IPS-15b (cell line): ENCODE results near the gene CCDC86.
A peak's percentile ranks its signal among the peaks of the same experiment; 100 is the strongest.

Source experiments
- H3K27me3 ChIP-seq: one replicate; pipeline ENCODE4 v1.6.1; 2013; ENCODE audit warnings: low read length; ENCODE audit not compliant: control insufficient read depth, insufficient read depth
- H3K36me3 ChIP-seq: one replicate; pipeline ENCODE4 v1.6.1; 2013; ENCODE audit warnings: low read length; ENCODE audit not compliant: control insufficient read depth, insufficient read depth
- H3K4me1 ChIP-seq: one replicate; pipeline ENCODE4 v1.6.1; 2013; ENCODE audit warnings: mild to moderate bottlenecking, low read length; ENCODE audit not compliant: control insufficient read depth, insufficient read depth
- H3K4me3 ChIP-seq: one replicate; pipeline ENCODE4 v1.5.1; 2013; ENCODE audit warnings: low read depth, low read length
- H3K9ac ChIP-seq: one replicate; pipeline ENCODE4 v1.6.1; 2013; ENCODE audit warnings: low read depth, mild to moderate bottlenecking, low read length
- H3K9me3 ChIP-seq: one replicate; pipeline ENCODE4 v1.6.1; 2013; ENCODE audit warnings: mild to moderate bottlenecking, low read length; ENCODE audit not compliant: control insufficient read depth, insufficient read depth

Gene CCDC86, protein sequence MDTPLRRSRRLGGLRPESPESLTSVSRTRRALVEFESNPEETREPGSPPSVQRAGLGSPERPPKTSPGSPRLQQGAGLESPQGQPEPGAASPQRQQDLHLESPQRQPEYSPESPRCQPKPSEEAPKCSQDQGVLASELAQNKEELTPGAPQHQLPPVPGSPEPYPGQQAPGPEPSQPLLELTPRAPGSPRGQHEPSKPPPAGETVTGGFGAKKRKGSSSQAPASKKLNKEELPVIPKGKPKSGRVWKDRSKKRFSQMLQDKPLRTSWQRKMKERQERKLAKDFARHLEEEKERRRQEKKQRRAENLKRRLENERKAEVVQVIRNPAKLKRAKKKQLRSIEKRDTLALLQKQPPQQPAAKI

DNA sequence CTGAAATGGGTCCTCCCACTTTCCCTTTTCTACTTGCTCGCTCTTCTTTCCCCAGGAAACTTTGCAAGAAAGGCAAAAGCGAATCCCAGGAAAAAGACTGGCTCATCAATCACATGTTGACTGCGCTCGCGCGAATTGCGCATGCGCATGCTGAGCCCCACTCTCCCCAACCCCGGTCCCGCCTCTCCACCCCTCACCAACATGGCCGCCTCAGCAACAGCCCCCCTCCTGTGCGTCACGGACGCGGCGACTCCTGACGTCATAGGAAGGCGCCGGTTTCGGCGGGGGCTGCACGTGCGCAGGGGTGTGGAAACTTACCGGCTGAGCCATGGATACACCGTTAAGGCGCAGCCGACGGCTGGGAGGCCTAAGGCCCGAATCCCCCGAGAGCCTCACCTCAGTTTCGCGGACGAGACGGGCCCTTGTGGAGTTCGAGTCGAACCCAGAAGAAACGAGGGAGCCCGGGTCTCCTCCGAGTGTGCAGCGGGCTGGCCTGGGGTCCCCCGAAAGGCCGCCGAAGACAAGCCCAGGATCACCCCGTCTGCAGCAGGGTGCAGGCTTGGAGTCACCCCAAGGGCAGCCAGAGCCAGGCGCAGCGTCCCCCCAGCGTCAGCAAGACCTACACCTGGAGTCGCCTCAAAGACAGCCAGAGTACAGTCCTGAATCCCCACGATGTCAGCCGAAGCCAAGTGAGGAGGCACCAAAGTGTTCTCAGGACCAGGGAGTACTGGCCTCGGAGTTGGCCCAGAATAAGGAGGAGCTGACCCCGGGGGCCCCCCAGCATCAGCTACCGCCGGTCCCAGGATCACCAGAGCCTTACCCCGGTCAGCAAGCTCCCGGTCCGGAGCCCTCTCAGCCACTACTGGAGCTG is at the start of gene CCDC86:
CCDC86 (plus strand) TSS at position 317 of the 871 bp plus-strand sequence; CDS start at position 329, 12 bp downstream.
- peaks cover 6% of the 10 kb centered on the region for H3K27me3 ChIP-seq
- H3K9ac ChIP-seq, result peak within 1 kb of the TSS; percentile 87
- H3K4me1 ChIP-seq, result peaks cover 10% of the 10 kb centered on the region
- peak within 1 kb of the TSS; percentile 90 for H3K4me3 ChIP-seq
- H3K36me3 ChIP-seq, result peaks cover 4% of the 10 kb centered on the region
- no peaks in the 10 kb centered on the region for H3K9me3 ChIP-seq

DNA sequence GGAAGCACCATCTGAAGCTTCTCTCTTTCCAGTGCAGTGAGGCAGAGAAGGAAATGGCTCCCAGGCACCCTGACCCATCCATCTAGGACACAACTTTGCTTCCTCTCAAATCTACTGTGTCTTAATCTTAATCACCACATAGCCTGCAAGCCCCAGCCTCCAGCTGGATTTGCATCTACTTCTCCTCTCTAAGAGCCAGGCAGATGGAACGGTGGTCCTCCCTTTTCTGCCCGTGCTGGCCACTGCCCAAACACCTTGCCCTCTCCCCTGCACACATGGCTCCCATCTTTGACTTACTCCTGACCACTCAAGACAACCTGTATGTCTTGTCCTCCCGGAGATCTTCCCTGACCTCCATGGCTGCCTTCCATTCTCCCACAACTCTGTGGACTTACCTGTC is 49.4 kb upstream of the CCDC86 start:
- no peaks in the 10 kb centered on the region for H3K27me3 ChIP-seq
- H3K4me1 ChIP-seq, result no peaks in the 10 kb centered on the region
- no peak overlapping the region for H3K4me3 ChIP-seq
- H3K9ac ChIP-seq, result no peak overlapping the region
- peaks cover 18% of the 10 kb centered on the region for H3K9me3 ChIP-seq
- H3K36me3 ChIP-seq, result no peaks in the 10 kb centered on the region

DNA sequence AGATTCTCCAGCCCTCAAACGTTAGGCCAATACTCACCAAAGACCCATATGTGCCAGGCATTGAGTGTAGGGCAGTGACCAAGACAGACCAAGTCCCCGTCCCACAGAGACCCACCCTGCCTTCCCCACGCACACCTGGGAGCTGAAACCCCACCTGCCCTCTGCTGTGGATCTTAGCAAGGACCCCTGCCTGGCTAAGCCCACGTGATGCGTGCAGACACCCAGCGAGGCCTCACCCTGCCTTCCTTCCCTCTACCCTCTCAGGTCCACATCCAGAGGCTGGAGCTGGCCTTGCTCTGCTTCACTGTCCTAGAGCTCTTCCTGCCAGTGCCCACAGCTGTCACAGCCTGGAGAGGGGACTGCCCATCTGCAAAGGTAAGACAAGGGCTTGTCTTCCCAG is 46.6 kb upstream of the CCDC86 start:
- no peaks in the 10 kb centered on the region for H3K4me1 ChIP-seq
- H3K9me3 ChIP-seq, result peaks cover 18% of the 10 kb centered on the region
- H3K27me3 ChIP-seq, result no peaks in the 10 kb centered on the region
- H3K4me3 ChIP-seq, result no peak overlapping the region
- H3K9ac ChIP-seq, result no peak overlapping the region
- H3K36me3 ChIP-seq, result no peaks in the 10 kb centered on the region

DNA sequence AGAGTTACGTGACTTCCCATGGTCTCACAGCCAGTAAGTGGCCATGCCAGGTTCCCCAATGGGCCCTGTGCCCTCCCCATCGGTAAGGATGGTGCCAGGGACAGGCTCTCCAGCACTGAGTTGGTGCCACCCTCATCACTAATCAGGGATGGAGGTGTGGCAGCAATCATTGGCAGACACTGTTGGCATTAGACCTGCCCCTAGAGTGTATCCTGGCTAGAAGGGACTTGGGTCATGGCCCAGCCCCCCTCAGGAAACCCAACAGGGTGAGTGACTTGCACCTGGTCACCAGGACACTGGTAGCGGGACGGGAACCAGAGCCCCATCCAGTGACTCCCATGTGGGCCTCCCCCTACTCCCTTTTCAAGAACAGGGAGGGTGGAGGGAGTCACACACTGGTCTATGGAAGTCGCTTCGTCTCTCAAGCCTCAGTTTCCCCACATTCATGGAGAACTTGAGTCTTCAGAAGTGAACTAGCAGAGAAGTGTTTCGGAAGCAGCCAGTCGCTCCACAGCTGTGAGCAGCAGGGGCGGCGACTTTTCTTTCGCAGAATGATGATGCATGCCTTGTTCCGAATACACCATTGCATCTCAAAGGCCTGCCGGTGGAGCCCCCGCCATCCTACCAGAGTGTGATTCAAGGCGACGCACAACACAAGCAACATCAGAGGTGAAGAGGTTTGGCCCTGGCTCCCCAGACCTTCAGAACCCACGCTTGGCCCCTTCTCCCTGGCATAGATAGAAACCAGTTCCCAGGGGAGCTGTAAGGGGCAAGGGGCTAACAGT is 43.9 kb upstream of the CCDC86 start:
- Histone ChIP-seq H3K36me3 (no peaks in the 10 kb centered on the region), H3K9me3 (no peaks in the 10 kb centered on the region), H3K4me1 (no peaks in the 10 kb centered on the region), H3K9ac (no peak overlapping the region), H3K27me3 (no peaks in the 10 kb centered on the region), H3K4me3 (no peak overlapping the region)

DNA sequence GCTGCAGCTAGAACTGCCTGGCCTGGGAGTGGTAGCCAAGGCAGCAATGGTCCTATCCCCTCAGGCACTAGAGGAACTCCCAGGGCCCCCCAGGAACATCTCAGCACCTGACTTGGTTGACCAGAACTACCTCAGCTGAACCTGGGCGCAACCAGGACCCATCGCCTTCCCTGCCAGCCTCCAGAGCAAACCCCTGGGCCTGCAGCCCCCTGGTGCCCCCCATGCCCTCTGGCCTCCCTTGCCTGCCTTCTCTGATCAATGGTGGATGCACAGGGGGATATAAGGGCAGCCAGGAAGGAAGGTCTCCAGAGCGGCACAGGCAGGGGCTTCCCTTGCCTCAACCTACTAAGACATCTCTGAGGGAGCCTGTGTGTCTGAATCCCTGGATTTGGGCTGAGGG is 43.3 kb upstream of the CCDC86 start:
- Histone ChIP-seq H3K27me3 (no peaks in the 10 kb centered on the region), H3K9me3 (no peaks in the 10 kb centered on the region), H3K36me3 (no peaks in the 10 kb centered on the region), H3K4me1 (no peaks in the 10 kb centered on the region), H3K9ac (no peak overlapping the region), H3K4me3 (no peak overlapping the region)

DNA sequence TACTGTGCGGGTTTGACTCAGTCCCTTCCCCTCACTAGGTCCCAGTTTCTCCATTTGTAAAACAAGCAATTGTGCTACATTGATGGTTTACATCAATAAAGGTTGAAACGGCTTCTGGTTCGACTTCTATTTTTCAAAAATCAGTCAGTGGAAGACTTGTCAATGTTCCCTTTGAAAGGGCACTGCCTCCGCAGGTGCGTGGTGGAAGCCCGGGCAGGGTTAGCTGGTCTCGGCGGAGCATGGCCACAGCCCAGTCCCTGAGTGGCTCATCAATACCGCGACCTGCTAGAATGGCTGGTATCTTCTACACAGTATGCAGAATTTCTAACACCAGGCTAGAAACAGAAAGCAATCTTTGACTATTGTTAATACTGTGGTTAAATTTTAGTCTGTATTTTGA is 40.7 kb upstream of the CCDC86 start:
- H3K9ac ChIP-seq, result no peak overlapping the region
- no peak overlapping the region for H3K4me3 ChIP-seq
- no peaks in the 10 kb centered on the region for H3K36me3 ChIP-seq
- no peaks in the 10 kb centered on the region for H3K27me3 ChIP-seq
- H3K9me3 ChIP-seq, result no peaks in the 10 kb centered on the region
- H3K4me1 ChIP-seq, result no peaks in the 10 kb centered on the region

DNA sequence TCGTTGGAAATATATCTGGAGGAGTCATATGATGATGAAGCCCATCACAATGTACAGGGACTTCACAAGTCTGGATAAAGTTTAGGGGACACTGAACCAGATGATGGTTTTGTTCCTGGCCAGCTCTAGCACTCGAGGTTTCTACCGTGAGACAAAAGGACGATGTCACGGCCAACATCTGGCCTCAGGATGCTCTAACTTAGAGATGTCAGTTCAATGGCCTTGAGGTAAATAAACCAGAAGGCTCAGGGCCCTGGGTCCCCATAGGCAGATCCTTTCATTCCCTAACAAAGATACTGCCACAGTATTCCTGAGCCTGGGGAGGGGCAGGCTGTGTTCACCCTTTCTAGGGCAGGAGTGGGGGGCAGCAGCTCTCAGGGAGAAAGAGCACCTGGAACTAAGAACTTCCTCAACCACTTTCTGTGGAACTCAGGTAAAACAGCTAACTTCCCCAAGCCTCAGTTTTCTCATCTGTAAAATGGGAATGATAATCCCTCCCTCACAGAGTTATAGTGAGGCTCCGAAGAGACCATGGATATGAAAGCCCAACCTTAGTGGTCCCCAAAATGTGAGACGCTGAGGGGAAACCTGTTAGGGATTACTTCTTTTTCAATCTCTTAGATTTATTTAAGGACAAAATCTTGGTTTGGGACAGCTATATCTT is 38.5 kb upstream of the CCDC86 start:
- Histone ChIP-seq H3K4me3 (no peak overlapping the region), H3K9ac (no peak overlapping the region), H3K27me3 (no peaks in the 10 kb centered on the region), H3K9me3 (no peaks in the 10 kb centered on the region), H3K36me3 (no peaks in the 10 kb centered on the region), H3K4me1 (no peaks in the 10 kb centered on the region)

DNA sequence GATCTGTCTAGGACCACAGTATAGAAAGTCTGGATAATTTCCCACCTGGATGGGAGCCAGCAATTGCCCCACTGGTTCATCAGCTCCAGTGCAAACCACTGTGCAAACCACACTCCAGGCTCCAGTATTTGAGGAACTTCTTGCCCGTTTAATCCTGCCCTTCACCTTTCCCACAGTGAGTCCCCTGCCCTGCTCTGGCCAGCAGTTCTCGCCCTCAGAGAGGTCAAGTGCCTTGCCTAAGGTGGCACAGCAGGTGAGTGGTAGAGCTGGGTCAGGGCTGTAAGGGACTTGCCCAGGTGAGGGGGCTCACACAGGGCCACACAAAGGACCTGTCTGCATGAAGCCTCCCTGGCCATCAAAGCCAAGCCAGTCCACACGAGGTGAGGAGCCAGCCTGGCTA is 32.7 kb upstream of the CCDC86 start:
- Histone ChIP-seq H3K9ac (no peak overlapping the region), H3K27me3 (no peaks in the 10 kb centered on the region), H3K9me3 (peaks cover 3% of the 10 kb centered on the region), H3K4me1 (no peaks in the 10 kb centered on the region), H3K4me3 (no peak overlapping the region), H3K36me3 (no peaks in the 10 kb centered on the region)

DNA sequence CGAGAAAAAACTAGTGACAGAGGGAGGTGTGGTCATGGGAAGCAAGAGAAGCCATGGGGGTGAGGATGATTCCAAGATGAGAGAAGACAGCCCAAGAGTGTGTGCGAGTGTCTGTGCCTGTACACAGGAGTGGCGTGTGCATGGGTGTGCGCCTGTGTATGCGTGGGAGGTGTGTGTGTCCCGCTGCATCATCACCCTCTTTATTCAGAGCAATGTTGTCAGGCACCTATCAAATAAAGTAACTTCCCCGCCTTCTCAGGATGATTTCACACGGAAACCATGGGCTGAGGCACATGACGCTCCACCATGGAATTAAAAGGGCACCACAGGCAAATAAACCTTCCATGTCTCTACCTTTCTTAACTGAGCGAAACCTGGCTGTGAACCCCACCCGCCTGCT is 32.2 kb upstream of the CCDC86 start:
- Histone ChIP-seq H3K36me3 (no peaks in the 10 kb centered on the region), H3K9ac (no peak overlapping the region), H3K4me1 (no peaks in the 10 kb centered on the region), H3K27me3 (no peaks in the 10 kb centered on the region), H3K4me3 (no peak overlapping the region), H3K9me3 (peaks cover 3% of the 10 kb centered on the region)

DNA sequence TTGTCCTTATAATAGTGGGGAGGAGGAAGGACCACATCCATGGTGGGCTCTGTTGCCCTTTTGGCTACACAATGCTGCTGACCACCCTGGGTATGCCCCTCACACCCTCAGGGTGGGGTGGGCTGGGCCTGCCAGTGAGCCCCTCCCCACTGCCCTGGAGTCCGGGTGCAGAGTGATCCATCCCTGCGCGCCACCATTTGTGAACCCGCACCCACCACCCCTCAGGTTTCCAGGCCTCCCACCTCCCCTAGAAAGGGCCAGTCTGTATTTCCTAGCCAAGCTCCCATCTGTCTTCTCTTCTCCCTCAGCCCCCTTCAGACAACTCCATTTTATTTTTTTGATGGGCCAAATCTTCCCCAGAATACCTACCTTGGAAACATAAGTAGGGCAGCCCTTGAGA is 31.8 kb upstream of the CCDC86 start:
- H3K9me3 ChIP-seq, result peaks cover 3% of the 10 kb centered on the region
- no peaks in the 10 kb centered on the region for H3K4me1 ChIP-seq
- no peaks in the 10 kb centered on the region for H3K36me3 ChIP-seq
- no peak overlapping the region for H3K4me3 ChIP-seq
- no peak overlapping the region for H3K9ac ChIP-seq
- no peaks in the 10 kb centered on the region for H3K27me3 ChIP-seq

DNA sequence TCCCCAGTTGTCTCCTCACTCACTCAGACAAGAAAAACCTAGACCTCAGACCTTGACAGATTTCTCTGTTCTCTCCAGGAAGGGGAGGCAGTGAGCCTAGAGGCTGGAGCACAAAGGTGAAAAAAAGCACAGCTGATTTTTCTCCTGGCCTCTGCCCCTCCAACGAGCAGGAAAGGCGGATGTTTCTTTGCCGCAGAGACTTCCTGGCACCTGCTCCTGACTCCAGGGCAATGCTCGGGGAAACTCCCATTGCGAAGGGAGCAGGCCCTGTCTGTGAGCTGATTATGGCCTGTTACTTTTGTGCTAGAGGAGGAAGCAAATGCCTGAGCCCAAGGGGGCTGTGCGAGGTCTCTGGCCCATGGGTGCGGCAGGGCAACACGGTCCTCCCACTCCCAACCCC is 31.3 kb upstream of the CCDC86 start:
- no peak overlapping the region for H3K4me3 ChIP-seq
- no peak overlapping the region for H3K9ac ChIP-seq
- H3K4me1 ChIP-seq, result no peaks in the 10 kb centered on the region
- no peaks in the 10 kb centered on the region for H3K27me3 ChIP-seq
- peaks cover 3% of the 10 kb centered on the region for H3K9me3 ChIP-seq
- H3K36me3 ChIP-seq, result no peaks in the 10 kb centered on the region
